Lower leg skin (tissue), 3 donors: ENCODE data around the gene DSCAML1.

Experiments
- POLR2A ChIP-seq, 2 donors: fragments of 450-650 bp; IDR thresholded peaks; one replicate each; pipeline ENCODE4 v1.6.1; 2016 to 2017; ENCODE audit warnings: antibody characterized with exemption in 2 of 2, mild to moderate bottlenecking in 1 of 2, moderate library complexity in 1 of 2
- TF ChIP-seq, protein P1 (sequence below), 3 donors: fragments of 450-650 bp; IDR thresholded peaks; one replicate each; pipeline ENCODE4 v1.5.1; 2016; ENCODE audit warnings: antibody characterized with exemption in 3 of 3, mild to moderate bottlenecking in 3 of 3, moderate library complexity in 2 of 3

DNA sequence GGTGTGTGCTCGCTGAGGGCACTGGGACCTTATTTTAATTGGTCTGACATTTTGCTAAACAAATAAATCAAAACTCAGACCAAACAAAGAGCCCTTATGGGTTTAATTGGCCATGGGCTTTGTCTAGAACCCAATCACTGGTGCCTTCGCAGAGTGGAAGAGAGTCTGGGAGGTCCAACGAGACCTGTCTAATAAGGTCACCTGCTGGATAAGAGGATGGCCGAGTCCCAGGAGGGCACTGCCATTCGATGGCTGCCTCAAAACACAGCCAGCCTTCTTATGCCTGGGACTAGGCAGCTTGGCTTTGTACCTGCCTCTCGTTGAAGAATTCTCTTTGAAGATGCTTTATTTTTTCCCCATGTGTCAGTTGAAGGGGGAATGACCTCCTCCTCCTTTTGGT lies 298.2 kb downstream of the DSCAML1 start:
- TF ChIP-seq, protein P1, sequence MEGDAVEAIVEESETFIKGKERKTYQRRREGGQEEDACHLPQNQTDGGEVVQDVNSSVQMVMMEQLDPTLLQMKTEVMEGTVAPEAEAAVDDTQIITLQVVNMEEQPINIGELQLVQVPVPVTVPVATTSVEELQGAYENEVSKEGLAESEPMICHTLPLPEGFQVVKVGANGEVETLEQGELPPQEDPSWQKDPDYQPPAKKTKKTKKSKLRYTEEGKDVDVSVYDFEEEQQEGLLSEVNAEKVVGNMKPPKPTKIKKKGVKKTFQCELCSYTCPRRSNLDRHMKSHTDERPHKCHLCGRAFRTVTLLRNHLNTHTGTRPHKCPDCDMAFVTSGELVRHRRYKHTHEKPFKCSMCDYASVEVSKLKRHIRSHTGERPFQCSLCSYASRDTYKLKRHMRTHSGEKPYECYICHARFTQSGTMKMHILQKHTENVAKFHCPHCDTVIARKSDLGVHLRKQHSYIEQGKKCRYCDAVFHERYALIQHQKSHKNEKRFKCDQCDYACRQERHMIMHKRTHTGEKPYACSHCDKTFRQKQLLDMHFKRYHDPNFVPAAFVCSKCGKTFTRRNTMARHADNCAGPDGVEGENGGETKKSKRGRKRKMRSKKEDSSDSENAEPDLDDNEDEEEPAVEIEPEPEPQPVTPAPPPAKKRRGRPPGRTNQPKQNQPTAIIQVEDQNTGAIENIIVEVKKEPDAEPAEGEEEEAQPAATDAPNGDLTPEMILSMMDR (IDR thresholded peaks at IDR 0.05) = no peak
- no peak for TF ChIP-seq POLR2A (IDR thresholded peaks at IDR 0.05)
